WERI-Rb-1 (cell line): Measurements from ENCODE around the gene PNPLA6.

Experiments
- DNase-seq: peaks from one replicate; pipeline ENCODE4 v3.0.0-alpha.2; 2020
- H3K27ac ChIP-seq: fragments of 250-450 bp; sonication (Bioruptor Pico); 2 replicates; pipeline ENCODE4 v1.5.1; 2020; ENCODE audit warnings: mild to moderate bottlenecking, moderate library complexity
- H3K27me3 ChIP-seq: fragments of 250-450 bp; sonication (Bioruptor Pico); 2 replicates; pipeline ENCODE4 v1.5.1; 2021; ENCODE audit warnings: mild to moderate bottlenecking, low read depth, moderate library complexity; ENCODE audit not compliant: insufficient read depth, severe bottlenecking
- H3K36me3 ChIP-seq: fragments of 250-450 bp; sonication (Bioruptor Pico); 2 replicates; pipeline ENCODE4 v1.5.1; 2020; ENCODE audit warnings: mild to moderate bottlenecking, moderate library complexity
- H3K4me3 ChIP-seq: 2 replicates; pipeline ENCODE4 v1.5.1; 2011; ENCODE audit warnings: low read depth, mild to moderate bottlenecking, control low read depth, low read length
- H3K9me3 ChIP-seq: fragments of 250-450 bp; sonication (Bioruptor Pico); 2 replicates; pipeline ENCODE4 v1.5.1; 2021; ENCODE audit warnings: mild to moderate bottlenecking, moderate library complexity; ENCODE audit not compliant: severe bottlenecking
- TF ChIP-seq, protein P1 (sequence below): IDR thresholded peaks from 2 replicates; pipeline ENCODE4 v1.5.1; 2011; ENCODE audit warnings: low read depth, mild to moderate bottlenecking, control low read depth, inconsistent platforms, low read length

The PNPLA6 gene

GRCh38 chr19:7550987-7551761 is 15.7 kb downstream of the PNPLA6 start:
- peak; percentile 80 for DNase-seq
- Histone ChIP-seq H3K27me3 (no peaks in the 10 kb centered on the region), H3K4me3 (no peak overlapping the region), H3K27ac (no peak overlapping the region), H3K36me3 (no peaks in the 10 kb centered on the region; the same call in 1 of the 2 replicates), H3K9me3 (no peaks in the 10 kb centered on the region)
- TF ChIP-seq, protein P1, sequence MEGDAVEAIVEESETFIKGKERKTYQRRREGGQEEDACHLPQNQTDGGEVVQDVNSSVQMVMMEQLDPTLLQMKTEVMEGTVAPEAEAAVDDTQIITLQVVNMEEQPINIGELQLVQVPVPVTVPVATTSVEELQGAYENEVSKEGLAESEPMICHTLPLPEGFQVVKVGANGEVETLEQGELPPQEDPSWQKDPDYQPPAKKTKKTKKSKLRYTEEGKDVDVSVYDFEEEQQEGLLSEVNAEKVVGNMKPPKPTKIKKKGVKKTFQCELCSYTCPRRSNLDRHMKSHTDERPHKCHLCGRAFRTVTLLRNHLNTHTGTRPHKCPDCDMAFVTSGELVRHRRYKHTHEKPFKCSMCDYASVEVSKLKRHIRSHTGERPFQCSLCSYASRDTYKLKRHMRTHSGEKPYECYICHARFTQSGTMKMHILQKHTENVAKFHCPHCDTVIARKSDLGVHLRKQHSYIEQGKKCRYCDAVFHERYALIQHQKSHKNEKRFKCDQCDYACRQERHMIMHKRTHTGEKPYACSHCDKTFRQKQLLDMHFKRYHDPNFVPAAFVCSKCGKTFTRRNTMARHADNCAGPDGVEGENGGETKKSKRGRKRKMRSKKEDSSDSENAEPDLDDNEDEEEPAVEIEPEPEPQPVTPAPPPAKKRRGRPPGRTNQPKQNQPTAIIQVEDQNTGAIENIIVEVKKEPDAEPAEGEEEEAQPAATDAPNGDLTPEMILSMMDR: no peak

GRCh38 chr19:7552781-7553180 is 17.3 kb downstream of the PNPLA6 start:
- H3K4me3 ChIP-seq: no peak overlapping the region
- H3K9me3 ChIP-seq: no peaks in the 10 kb centered on the region
- TF ChIP-seq, protein P1: no peak
- H3K36me3 ChIP-seq: peaks cover 4% of the 10 kb centered on the region
- no peak for DNase-seq
- no peaks in the 10 kb centered on the region for H3K27me3 ChIP-seq
- no peak overlapping the region for H3K27ac ChIP-seq

GRCh38 chr19:7554565-7554964 is 19.0 kb downstream of the PNPLA6 start:
- DNase-seq: no peak
- no peak overlapping the region for H3K4me3 ChIP-seq

DNA sequence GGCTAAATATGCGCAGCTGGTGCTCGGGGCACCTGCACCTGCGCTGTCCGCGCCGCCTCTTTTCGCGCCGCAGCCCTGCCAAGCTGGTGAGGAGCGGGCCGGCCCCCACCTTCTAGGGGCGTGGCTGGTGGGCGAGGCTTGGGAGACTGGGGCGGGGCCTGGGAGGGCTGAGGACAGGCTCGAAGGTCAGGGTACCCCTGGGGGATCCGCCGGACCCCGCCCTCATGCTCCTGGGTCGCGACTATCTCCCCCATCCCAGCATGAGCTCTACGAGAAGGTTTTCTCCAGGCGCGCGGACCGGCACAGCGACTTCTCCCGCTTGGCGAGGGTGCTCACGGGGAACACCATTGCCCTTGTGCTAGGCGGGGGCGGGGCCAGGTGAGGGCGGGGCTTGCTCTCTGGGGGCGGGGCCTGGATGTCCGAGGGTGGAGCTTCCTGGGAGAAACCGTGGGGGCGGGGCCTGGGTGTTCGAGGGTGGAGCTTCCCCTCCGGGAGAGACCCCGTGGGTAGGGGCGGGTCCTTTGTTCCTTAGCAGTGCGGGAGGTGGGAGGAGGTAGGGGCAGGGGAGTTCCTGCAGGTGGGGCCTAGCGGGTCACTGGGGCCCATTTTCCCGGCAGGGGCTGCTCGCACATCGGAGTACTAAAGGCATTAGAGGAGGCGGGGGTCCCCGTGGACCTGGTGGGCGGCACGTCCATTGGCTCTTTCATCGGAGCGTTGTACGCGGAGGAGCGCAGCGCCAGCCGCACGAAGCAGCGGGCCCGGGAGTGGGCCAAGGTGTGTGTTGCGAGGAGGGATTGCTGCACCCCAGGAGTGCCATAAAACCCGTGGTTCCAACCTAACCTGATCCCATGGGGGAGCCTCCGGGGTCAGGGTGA is 19.7 kb downstream of the PNPLA6 start:
- Histone ChIP-seq H3K9me3 (no peaks in the 10 kb centered on the region), H3K27me3 (no peaks in the 10 kb centered on the region), H3K4me3 (no peak overlapping the region), H3K36me3 (peaks cover 4% of the 10 kb centered on the region), H3K27ac (no peak overlapping the region)
- TF ChIP-seq, protein P1: no peak
- no peak for DNase-seq

More at GRCh38 chr19:7554565-7554964, 19.0 kb downstream of the PNPLA6 start:
- TF ChIP-seq, protein P1: no peak
- Histone ChIP-seq H3K27me3 (no peaks in the 10 kb centered on the region), H3K36me3 (peaks cover 4% of the 10 kb centered on the region), H3K9me3 (no peaks in the 10 kb centered on the region), H3K27ac (no peak overlapping the region)

DNA sequence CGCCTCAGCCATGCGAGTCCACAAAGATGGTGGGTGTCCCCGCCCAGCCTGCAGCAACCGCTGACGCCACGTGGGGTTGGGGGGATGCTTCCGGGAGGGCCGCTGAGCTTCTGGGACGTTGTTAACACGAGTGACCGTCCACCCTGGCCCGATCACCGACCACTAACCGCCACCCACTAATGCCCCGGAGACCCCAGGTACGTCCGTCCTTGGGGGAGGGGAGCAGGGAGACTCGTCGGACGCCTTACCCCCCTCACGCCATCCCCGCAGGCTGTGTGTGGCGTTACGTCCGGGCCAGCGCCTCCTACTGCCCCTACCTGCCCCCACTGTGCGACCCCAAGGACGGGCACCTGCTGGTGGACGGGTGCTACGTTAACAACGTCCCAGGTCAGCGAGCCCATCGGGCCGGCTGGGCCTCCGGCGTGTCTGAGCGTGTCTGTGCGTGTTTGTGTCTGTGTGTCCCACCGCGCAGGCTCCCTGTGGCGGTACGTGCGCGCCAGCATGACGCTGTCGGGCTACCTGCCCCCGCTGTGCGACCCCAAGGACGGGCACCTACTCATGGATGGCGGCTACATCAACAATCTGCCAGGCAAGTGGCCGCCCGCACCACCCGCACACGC is 21.3 kb downstream of the PNPLA6 start:
- no peaks in the 10 kb centered on the region for H3K9me3 ChIP-seq
- no peak overlapping the region for H3K27ac ChIP-seq
- H3K27me3 ChIP-seq: no peaks in the 10 kb centered on the region
- H3K36me3 ChIP-seq: peaks cover 4% of the 10 kb centered on the region
- TF ChIP-seq, protein P1: no peak
- DNase-seq: no peak
- no peak overlapping the region for H3K4me3 ChIP-seq
